ENCODE measurements around the gene MIS18BP1. TPM values are rescaled to one million over a fixed set of nuclear protein-coding genes. Genes with fewer than 3 reads are reported as not detected.

MIS18BP1 gene
- total RNA-seq, result 35.2 and 66.6 TPM in 2 replicates

DNA sequence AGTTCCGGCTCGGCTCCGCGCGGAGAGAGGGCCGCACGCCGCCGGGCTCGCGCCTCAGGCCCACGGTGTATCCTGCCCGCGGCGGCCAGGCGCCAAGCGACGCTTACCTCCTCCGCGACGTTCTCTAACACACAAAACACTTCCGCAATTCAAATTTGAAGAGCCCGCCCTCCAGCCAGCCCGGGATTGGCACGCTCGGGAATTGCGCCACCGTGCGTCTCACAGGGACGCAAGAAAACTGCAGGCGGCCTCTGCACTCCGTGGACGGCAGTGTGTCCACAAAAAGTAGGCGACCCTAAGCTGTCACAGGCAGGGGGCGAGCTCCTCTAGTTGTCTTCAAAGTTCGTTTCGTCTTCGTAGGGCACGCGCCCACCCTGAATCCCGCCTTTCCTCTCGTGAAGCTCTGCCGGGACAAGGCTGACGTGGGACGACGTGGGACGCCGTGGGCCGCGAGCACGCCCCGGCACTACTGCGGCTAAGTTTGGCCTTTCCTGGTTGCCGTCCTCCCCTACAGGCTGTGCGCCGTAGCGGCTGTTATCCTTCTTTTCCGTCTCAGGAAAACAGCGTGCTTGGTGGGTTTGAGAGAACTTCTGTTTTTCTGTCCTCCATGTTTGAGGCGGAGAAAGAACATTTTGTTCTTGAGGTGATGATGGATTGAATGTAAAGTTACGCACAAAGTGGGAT, at the start of gene MIS18BP1:
Gene MIS18BP1, minus strand, starts transcription at position 133 of the 684 bp plus-strand sequence. CDS start 5,916 bp downstream, outside the sequence.

Other genes with a start within 250 kb of the MIS18BP1 start
- gene PRPF39, start 169.1 kb downstream of the MIS18BP1 start, total RNA-seq, result 31.5 and 42.8 TPM in 2 replicates
- gene FKBP3, start 118.7 kb downstream of the MIS18BP1 start, total RNA-seq, result 28.4 and 35.5 TPM in 2 replicates
- 6.2 and 12.3 TPM in 2 replicates for gene FANCM, start 117.3 kb downstream of the MIS18BP1 start, total RNA-seq

All from uterine smooth muscle cell (primary cell).